GM12878 (cell line): Measurements from ENCODE around the gene KIF2C. TPM values are rescaled to one million over a fixed set of nuclear protein-coding genes. Genes with fewer than 3 reads are reported as not detected.

Source experiments
- CBFB ChIP-seq: IDR thresholded peaks from 2 replicates; pipeline ENCODE4 v1.6.1; 2016; ENCODE audit warnings: antibody characterized with exemption, low read depth
- CHD2 ChIP-seq: IDR thresholded peaks from 2 replicates; pipeline ENCODE4 v1.6.1; 2011; ENCODE audit warnings: low read depth, low read length, improper control_type of control experiment, borderline replicate concordance
- JUND ChIP-seq: IDR thresholded peaks from 2 replicates; pipeline ENCODE4 v1.6.1; 2012; ENCODE audit warnings: low read depth, mild to moderate bottlenecking, low read length, improper control_type of control experiment, moderate library complexity
- KDM1A ChIP-seq: fragments of 200-600 bp; sonication (generic); IDR thresholded peaks from 2 replicates; pipeline ENCODE4 v1.6.1; 2016; ENCODE audit warnings: borderline replicate concordance
- LARP7 ChIP-seq: fragments of 450-650 bp; IDR thresholded peaks from 2 replicates; pipeline ENCODE4 v1.6.1; 2017; ENCODE audit warnings: mild to moderate bottlenecking
- NFIC ChIP-seq: IDR thresholded peaks from 2 replicates; pipeline ENCODE4 v1.6.1; 2012; ENCODE audit warnings: low read depth, mild to moderate bottlenecking, inconsistent platforms, low read length, moderate library complexity
- POLR2A ChIP-seq: IDR thresholded peaks from 2 replicates; pipeline ENCODE4 v1.6.1; 2011; ENCODE audit warnings: low read depth, mild to moderate bottlenecking, low read length
- POLR2AphosphoS5 ChIP-seq: IDR thresholded peaks from 2 replicates; pipeline ENCODE4 v1.6.1; 2011; ENCODE audit warnings: mild to moderate bottlenecking, low read length, inconsistent platforms
- POU2F2 ChIP-seq: IDR thresholded peaks from 3 replicates; pipeline ENCODE4 v1.6.1; 2011; ENCODE audit warnings: low read depth, mild to moderate bottlenecking, low read length, borderline replicate concordance
- SMAD5 ChIP-seq: IDR thresholded peaks from 2 replicates; pipeline ENCODE4 v1.6.1; 2016; ENCODE audit warnings: antibody characterized with exemption, low read depth
- SP1 ChIP-seq: IDR thresholded peaks from one replicate; pipeline ENCODE4 v1.6.1; 2011; ENCODE audit warnings: low read depth, low read length
- TARDBP ChIP-seq: IDR thresholded peaks from 2 replicates; pipeline ENCODE4 v1.6.1; 2016; ENCODE audit warnings: borderline replicate concordance
- TCF3 ChIP-seq: IDR thresholded peaks from 2 replicates; pipeline ENCODE4 v1.6.1; 2012; ENCODE audit warnings: low read depth, mild to moderate bottlenecking, low read length, borderline replicate concordance; ENCODE audit not compliant: insufficient read depth
- YBX1 ChIP-seq: fragments of 450-650 bp; IDR thresholded peaks from 2 replicates; pipeline ENCODE4 v1.6.1; 2016; ENCODE audit warnings: antibody characterized with exemption
- ZNF207 ChIP-seq: fragments of 450-650 bp; IDR thresholded peaks from 2 replicates; pipeline ENCODE4 v1.6.1; 2014; ENCODE audit warnings: antibody characterized with exemption, mild to moderate bottlenecking, borderline replicate concordance
- polyA plus RNA-seq, 11 experiments: library from polyadenylated mRNA; depleted of rRNA in 4 of 11; unstranded in 6 of 11; stranded (reverse) in 5 of 11; fragments of >200 nt; fragmentation: Nextera tagmentation in 4 of 11; fragmentation: Illumina TruSeq in 1 of 11; extraction: Ambion mirVana in 4 of 11; extraction: Trizol in 1 of 11; gene quantifications; 1 replicate in 1 of 11; 2 replicates in 10 of 11; pipeline versions ENCODE4 v1.2.1 to v1.2.3, GENCODE V29; 2011 to 2016; ENCODE audit warnings: inconsistent platforms in 2 of 11, missing spikeins in 2 of 11, low read depth in 1 of 11
- total RNA-seq, 4 experiments: library from RNA; depleted of rRNA in 3 of 4; stranded (reverse); fragments of >200 nt in 3 of 4; fragmentation: Illumina TruSeq in 1 of 4; extraction: Trizol in 1 of 4; gene quantifications; 2 replicates each; pipeline versions ENCODE4 v1.2.1 to v1.2.3, GENCODE V29; 2013 to 2021
- TF ChIP-seq, protein P1 (sequence below): fragments of 450-650 bp; IDR thresholded peaks from 2 replicates; pipeline ENCODE4 v1.6.1; 2016; ENCODE audit warnings: mild to moderate bottlenecking
- TF ChIP-seq, protein P2 (sequence below): IDR thresholded peaks from 2 replicates; pipeline ENCODE4 v1.6.1; 2011; ENCODE audit warnings: low read depth, low read length, improper control_type of control experiment, borderline replicate concordance
- TF ChIP-seq, protein P3 (sequence below): fragments of 450-650 bp; IDR thresholded peaks from 2 replicates; pipeline ENCODE4 v1.6.1; 2016; ENCODE audit warnings: mild to moderate bottlenecking, moderate library complexity, borderline replicate concordance
- TF ChIP-seq, protein P4 (sequence below): IDR thresholded peaks from 2 replicates; pipeline ENCODE4 v1.6.1; 2011; ENCODE audit warnings: borderline replicate concordance, low read depth, mild to moderate bottlenecking, moderate library complexity, low read length; ENCODE audit not compliant: insufficient read depth, poor library complexity, severe bottlenecking
- TF ChIP-seq, protein P5 (sequence below): IDR thresholded peaks from 2 replicates; pipeline ENCODE4 v1.6.1; 2012; ENCODE audit warnings: low read depth, low read length, improper control_type of control experiment

Gene KIF2C
- total and polyA plus RNA-seq, 10 of the 15 experiments (the other 5 are each of a cell fraction or from before 2014, with no cell fraction given), result 42.3 to 104 (median 83.8) TPM

DNA sequence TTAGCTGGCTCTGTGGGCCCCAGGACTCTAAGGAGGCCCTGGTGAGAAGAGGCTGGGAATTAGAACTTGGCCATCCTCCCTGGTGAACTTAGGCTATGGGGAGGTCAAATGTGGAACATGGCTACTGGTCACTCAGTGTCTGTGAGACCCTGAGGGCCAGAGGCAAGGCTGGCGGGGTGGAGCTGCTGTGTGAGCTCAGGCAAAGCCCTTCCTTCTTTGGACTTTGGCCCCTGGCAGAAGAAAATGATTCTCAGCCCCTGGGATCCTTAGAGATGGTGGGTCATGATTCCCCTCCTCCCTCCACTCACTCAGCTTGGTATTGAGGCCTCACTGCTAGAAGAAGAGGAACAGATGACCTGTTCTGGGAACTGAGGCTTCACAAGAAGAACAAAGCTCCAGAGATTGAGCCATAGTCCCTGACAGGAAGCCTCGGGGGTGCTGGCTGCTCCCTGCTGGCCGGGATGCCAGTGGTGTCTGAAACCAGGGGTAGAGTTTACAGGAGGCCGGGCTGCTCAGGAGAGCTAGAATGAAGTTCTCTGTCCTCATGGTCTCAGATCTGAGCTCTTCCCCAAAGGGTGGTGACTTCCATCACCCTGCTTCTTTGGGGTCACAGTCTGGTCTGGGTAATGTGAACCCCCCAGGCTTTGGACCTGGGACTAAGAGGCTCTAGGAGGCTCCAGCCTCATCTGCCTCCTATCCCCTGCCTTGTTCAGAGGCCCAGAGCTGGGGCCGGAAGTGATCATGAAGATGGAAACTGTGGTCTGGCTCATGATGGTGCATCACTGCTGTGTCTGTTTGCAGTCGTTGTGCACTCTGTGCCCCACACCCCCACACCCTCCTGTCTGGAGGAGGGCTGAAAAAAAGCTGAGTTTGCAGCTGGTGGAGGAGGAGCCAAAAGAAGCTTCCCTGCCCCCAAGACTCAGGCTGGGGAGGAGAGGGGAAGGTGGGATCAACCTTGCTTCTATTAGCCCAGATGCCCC, 69.6 kb downstream of the KIF2C start (continued):
- TF ChIP-seq LARP7, result no peak
- TF ChIP-seq, protein P1, sequence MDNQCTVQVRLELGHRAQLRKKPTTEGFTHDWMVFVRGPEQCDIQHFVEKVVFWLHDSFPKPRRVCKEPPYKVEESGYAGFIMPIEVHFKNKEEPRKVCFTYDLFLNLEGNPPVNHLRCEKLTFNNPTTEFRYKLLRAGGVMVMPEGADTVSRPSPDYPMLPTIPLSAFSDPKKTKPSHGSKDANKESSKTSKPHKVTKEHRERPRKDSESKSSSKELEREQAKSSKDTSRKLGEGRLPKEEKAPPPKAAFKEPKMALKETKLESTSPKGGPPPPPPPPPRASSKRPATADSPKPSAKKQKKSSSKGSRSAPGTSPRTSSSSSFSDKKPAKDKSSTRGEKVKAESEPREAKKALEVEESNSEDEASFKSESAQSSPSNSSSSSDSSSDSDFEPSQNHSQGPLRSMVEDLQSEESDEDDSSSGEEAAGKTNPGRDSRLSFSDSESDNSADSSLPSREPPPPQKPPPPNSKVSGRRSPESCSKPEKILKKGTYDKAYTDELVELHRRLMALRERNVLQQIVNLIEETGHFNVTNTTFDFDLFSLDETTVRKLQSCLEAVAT, result 0 out of 2 replicates have a peak, but pooled peaks have one; percentile 17
- TF ChIP-seq, protein P2, sequence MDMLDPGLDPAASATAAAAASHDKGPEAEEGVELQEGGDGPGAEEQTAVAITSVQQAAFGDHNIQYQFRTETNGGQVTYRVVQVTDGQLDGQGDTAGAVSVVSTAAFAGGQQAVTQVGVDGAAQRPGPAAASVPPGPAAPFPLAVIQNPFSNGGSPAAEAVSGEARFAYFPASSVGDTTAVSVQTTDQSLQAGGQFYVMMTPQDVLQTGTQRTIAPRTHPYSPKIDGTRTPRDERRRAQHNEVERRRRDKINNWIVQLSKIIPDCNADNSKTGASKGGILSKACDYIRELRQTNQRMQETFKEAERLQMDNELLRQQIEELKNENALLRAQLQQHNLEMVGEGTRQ, result no peak
- TF ChIP-seq TCF3, result 0 out of 2 replicates have a peak, but pooled peaks have one; percentile 59
- no peak for TF ChIP-seq TARDBP
- TF ChIP-seq POU2F2, result peak; percentile 63; the same call in 1 of the 3 replicates
- TF ChIP-seq, protein P3, sequence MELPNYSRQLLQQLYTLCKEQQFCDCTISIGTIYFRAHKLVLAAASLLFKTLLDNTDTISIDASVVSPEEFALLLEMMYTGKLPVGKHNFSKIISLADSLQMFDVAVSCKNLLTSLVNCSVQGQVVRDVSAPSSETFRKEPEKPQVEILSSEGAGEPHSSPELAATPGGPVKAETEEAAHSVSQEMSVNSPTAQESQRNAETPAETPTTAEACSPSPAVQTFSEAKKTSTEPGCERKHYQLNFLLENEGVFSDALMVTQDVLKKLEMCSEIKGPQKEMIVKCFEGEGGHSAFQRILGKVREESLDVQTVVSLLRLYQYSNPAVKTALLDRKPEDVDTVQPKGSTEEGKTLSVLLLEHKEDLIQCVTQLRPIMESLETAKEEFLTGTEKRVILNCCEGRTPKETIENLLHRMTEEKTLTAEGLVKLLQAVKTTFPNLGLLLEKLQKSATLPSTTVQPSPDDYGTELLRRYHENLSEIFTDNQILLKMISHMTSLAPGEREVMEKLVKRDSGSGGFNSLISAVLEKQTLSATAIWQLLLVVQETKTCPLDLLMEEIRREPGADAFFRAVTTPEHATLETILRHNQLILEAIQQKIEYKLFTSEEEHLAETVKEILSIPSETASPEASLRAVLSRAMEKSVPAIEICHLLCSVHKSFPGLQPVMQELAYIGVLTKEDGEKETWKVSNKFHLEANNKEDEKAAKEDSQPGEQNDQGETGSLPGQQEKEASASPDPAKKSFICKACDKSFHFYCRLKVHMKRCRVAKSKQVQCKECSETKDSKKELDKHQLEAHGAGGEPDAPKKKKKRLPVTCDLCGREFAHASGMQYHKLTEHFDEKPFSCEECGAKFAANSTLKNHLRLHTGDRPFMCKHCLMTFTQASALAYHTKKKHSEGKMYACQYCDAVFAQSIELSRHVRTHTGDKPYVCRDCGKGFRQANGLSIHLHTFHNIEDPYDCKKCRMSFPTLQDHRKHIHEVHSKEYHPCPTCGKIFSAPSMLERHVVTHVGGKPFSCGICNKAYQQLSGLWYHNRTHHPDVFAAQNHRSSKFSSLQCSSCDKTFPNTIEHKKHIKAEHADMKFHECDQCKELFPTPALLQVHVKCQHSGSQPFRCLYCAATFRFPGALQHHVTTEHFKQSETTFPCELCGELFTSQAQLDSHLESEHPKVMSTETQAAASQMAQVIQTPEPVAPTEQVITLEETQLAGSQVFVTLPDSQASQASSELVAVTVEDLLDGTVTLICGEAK, result peak; percentile 61; the same call in 1 of the 2 replicates
- TF ChIP-seq, protein P4, sequence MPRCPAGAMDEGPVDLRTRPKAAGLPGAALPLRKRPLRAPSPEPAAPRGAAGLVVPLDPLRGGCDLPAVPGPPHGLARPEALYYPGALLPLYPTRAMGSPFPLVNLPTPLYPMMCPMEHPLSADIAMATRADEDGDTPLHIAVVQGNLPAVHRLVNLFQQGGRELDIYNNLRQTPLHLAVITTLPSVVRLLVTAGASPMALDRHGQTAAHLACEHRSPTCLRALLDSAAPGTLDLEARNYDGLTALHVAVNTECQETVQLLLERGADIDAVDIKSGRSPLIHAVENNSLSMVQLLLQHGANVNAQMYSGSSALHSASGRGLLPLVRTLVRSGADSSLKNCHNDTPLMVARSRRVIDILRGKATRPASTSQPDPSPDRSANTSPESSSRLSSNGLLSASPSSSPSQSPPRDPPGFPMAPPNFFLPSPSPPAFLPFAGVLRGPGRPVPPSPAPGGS, result peak; percentile 14
- TF ChIP-seq POLR2AphosphoS5, result peak; percentile 54; the same call in 1 of the 2 replicates
- no peak for TF ChIP-seq NFIC
- TF ChIP-seq, protein P5, sequence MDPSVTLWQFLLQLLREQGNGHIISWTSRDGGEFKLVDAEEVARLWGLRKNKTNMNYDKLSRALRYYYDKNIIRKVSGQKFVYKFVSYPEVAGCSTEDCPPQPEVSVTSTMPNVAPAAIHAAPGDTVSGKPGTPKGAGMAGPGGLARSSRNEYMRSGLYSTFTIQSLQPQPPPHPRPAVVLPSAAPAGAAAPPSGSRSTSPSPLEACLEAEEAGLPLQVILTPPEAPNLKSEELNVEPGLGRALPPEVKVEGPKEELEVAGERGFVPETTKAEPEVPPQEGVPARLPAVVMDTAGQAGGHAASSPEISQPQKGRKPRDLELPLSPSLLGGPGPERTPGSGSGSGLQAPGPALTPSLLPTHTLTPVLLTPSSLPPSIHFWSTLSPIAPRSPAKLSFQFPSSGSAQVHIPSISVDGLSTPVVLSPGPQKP, result 0 out of 2 replicates have a peak, but pooled peaks have one; percentile 55
- TF ChIP-seq YBX1, result no peak
- TF ChIP-seq SMAD5, result no peak; the same call in 1 of the 2 replicates
- TF ChIP-seq ZNF207, result no peak
- TF ChIP-seq POLR2A, result peak; percentile 72
- TF ChIP-seq JUND, result no peak
- no peak for TF ChIP-seq KDM1A
- peak; percentile 64 for TF ChIP-seq CHD2
- peak; percentile 58; the same call in 1 of the 2 replicates for TF ChIP-seq CBFB
- TF ChIP-seq SP1, result peak; percentile 64
